ENCODE results near the gene CNIH4.

DNA sequence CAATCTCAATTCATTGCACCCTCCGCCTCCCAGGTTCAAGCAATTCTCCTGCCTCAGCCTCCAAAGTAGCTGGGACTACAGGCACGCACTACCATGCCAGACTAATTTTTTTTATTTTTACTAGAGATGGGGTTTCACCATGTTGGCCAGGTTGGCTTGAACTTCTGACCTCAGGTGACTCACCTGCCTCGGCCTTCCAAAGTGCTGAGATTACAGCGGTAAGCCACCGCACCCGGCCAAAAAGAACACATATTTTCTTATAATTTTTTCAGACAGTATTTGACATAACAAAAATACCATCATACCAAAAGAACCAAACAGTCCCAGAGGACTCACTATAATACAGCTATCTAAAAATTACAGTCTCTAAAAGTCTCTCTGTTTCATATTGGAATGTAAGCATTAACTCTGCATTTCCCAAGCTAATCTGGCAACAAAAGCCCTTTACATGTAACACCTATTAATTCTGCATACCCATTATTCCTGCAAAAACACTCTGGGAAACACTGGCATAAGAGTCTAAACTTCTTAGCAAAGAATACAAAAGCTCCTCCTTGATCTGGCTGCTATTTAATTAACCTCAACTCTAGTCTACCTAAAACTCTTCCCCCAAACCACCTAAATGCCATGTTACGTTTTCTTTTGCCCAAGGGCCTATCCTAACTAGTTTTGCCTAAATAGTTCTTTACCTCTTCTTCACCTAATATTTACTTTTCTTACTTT lies 51.1 kb downstream of the CNIH4 start:
- TF ChIP-seq POLR2A (IDR thresholded peaks at IDR 0.05; ENCODE audit: low read length) (no peak), CEBPB (IDR thresholded peaks at IDR 0.05) (no peak), BCL3 (IDR thresholded peaks at IDR 0.05) (no peak), EP300 (IDR thresholded peaks at IDR 0.05) (no peak), KDM5A (IDR thresholded peaks at IDR 0.05) (no peak), REST (IDR thresholded peaks at IDR 0.05) (no peak), NR3C1 (IDR thresholded peaks at IDR 0.05) (no peak), ESRRA (IDR thresholded peaks at IDR 0.05; ENCODE audit: borderline replicate concordance, low read length) (no peak), HDAC2 (IDR thresholded peaks at IDR 0.05) (no peak), ZC3H11A (IDR thresholded peaks at IDR 0.05) (no peak), JUN (IDR thresholded peaks at IDR 0.05) (no peak)
- TF ChIP-seq, protein P1, sequence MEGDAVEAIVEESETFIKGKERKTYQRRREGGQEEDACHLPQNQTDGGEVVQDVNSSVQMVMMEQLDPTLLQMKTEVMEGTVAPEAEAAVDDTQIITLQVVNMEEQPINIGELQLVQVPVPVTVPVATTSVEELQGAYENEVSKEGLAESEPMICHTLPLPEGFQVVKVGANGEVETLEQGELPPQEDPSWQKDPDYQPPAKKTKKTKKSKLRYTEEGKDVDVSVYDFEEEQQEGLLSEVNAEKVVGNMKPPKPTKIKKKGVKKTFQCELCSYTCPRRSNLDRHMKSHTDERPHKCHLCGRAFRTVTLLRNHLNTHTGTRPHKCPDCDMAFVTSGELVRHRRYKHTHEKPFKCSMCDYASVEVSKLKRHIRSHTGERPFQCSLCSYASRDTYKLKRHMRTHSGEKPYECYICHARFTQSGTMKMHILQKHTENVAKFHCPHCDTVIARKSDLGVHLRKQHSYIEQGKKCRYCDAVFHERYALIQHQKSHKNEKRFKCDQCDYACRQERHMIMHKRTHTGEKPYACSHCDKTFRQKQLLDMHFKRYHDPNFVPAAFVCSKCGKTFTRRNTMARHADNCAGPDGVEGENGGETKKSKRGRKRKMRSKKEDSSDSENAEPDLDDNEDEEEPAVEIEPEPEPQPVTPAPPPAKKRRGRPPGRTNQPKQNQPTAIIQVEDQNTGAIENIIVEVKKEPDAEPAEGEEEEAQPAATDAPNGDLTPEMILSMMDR (IDR thresholded peaks at IDR 0.05) = no peak
- TF ChIP-seq, protein P2, sequence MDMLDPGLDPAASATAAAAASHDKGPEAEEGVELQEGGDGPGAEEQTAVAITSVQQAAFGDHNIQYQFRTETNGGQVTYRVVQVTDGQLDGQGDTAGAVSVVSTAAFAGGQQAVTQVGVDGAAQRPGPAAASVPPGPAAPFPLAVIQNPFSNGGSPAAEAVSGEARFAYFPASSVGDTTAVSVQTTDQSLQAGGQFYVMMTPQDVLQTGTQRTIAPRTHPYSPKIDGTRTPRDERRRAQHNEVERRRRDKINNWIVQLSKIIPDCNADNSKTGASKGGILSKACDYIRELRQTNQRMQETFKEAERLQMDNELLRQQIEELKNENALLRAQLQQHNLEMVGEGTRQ (IDR thresholded peaks at IDR 0.05) = no peak
